SK-N-MC (cell line): ENCODE results near the gene MORN5.

Experiments
- EZH2 ChIP-seq: fragments of 200-600 bp; sonication (generic); IDR thresholded peaks from one replicate; pipeline ENCODE4 v1.6.1; 2017; ENCODE audit warnings: antibody characterized with exemption
- POLR2AphosphoS5 ChIP-seq: IDR thresholded peaks from 2 replicates; pipeline ENCODE4 v1.6.1; 2012; ENCODE audit warnings: mild to moderate bottlenecking, low read depth, low read length, borderline replicate concordance

DNA sequence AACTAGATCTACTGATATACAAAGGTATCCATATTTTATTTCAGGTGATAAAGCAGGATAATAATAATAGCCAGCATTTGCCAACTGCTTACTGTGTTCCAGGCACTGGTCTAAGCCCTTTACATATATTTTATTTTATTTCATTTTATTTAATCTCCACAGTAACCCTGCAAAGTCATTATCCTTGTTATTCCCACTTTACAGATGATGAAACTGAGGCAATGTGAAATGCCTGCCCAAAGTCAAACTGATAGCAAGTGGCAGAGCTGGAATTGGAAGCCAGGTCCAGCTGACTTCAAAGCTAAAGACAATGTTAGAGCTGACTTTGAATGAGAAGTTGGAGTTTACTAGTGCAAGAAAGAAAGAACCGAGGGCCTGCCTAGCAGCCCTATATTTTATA is 24.8 kb downstream of the MORN5 start:
- no peak for TF ChIP-seq POLR2AphosphoS5
- TF ChIP-seq EZH2 = no peak
